ENCODE results near the gene DQX1.

The DQX1 gene

GRCh38 chr2:74507145-74507925 lies 18.7 kb downstream of the DQX1 start, which contains the start of gene PCGF1:
Gene PCGF1 (minus strand): TSS chr2:74507695. CDS start chr2:74507668, 27 bp downstream.
- no peak for TF ChIP-seq CTCF (IDR thresholded peaks at IDR 0.05)

GRCh38 chr2:74505448-74506246 lies 20.4 kb downstream of the DQX1 start:
- TF ChIP-seq CTCF (IDR thresholded peaks at IDR 0.05) = no peak

- TF ChIP-seq CTCF (IDR thresholded peaks at IDR 0.05) = no peak
These were observed 21.4 kb downstream of the DQX1 start for GRCh38 chr2:74504591-74504990.

- no peak for TF ChIP-seq CTCF (IDR thresholded peaks at IDR 0.05)
These were observed 22.2 kb downstream of the DQX1 start for GRCh38 chr2:74503506-74504475.

- TF ChIP-seq CTCF (IDR thresholded peaks at IDR 0.05) = no peak
These were observed 23.1 kb downstream of the DQX1 start for GRCh38 chr2:74502720-74503505.

GRCh38 chr2:74502147-74502719 lies 23.8 kb downstream of the DQX1 start:
- TF ChIP-seq CTCF (IDR thresholded peaks at IDR 0.05) = no peak
